Activated CD8-positive, alpha-beta T cell treated with anti-CD3 and anti-CD28 coated beads for 36 hours (primary cell): ENCODE results near the gene ST6GALNAC5. TPM values are rescaled to one million over a fixed set of nuclear protein-coding genes. Genes with fewer than 3 reads are reported as not detected.

Source experiments
- ATAC-seq: fragments of 200-7000 bp; cut with Tn5 transposase; one replicate; pipeline ENCODE4 v1.10.0; 2021; ENCODE audit warnings: mild to moderate bottlenecking, moderate library complexity
- CTCF ChIA-PET: fragments of 350-600 bp; sonication (Branson Sonifier 250); formaldehyde crosslinking; loops from one replicate; lab custom pipeline; 2021; ENCODE audit warnings: antibody characterized with exemption; lab: Charles Lee
- POLR2A ChIA-PET: fragments of 350-600 bp; sonication (Branson Sonifier 250); formaldehyde crosslinking; loops from one replicate; lab custom pipeline; 2021; ENCODE audit warnings: antibody characterized with exemption; lab: Charles Lee
- DNase-seq: peaks from one replicate; pipeline ENCODE4 v3.0.0-alpha.2; 2020
- H3K27ac Mint-ChIP-seq: one replicate; pipeline ENCODE4 v1.8.0; 2021; ENCODE audit warnings: mild to moderate bottlenecking, mixed read lengths
- H3K27me3 Mint-ChIP-seq: one replicate; pipeline ENCODE4 v1.8.0; 2021; ENCODE audit warnings: mixed read lengths
- H3K36me3 Mint-ChIP-seq: one replicate; pipeline ENCODE4 v1.8.0; 2021; ENCODE audit warnings: low read depth, mixed read lengths
- H3K4me1 Mint-ChIP-seq: one replicate; pipeline ENCODE4 v1.8.0; 2021; ENCODE audit warnings: low read depth, mixed read lengths
- H3K4me3 Mint-ChIP-seq: one replicate; pipeline ENCODE4 v1.8.0; 2021; ENCODE audit warnings: mild to moderate bottlenecking, moderate library complexity, mixed read lengths
- H3K9me3 Mint-ChIP-seq: one replicate; pipeline ENCODE4 v1.8.0; 2021; ENCODE audit warnings: mixed read lengths
- intact Hi-C: fragments of 100-400 bp; cut with micrococcal nuclease; formaldehyde crosslinking; loops from one replicate; pipeline ENCODE4 v1.10.0; 2022
- total RNA-seq, 2 experiments: library from RNA; stranded (reverse); gene quantifications; one replicate each; pipeline ENCODE4 v1.2.3, GENCODE V29; 2021
- TF ChIP-seq, protein P1 (sequence below): fragments of 200-600 bp; IDR thresholded peaks from one replicate; pipeline ENCODE4 v1.8.0; 2022; ENCODE audit warnings: antibody characterized with exemption, mild to moderate bottlenecking

Gene ST6GALNAC5
- total RNA-seq, 2 experiments from 2014 or later: not detected

GRCh38 chr1:76993036-76993435 is 125.8 kb downstream of the ST6GALNAC5 start:
- Mint-ChIP-seq H3K27ac (no peak overlapping the region), H3K4me3 (no peak overlapping the region), H3K4me1 (no peaks in the 10 kb centered on the region), H3K36me3 (no peaks in the 10 kb centered on the region), H3K9me3 (no peaks in the 10 kb centered on the region), H3K27me3 (no peaks in the 10 kb centered on the region)
- CTCF ChIA-PET: no interaction called here
- ATAC-seq (no peak), DNase-seq (no peak)
- intact Hi-C loops: no loop called here
- TF ChIP-seq, protein P1, sequence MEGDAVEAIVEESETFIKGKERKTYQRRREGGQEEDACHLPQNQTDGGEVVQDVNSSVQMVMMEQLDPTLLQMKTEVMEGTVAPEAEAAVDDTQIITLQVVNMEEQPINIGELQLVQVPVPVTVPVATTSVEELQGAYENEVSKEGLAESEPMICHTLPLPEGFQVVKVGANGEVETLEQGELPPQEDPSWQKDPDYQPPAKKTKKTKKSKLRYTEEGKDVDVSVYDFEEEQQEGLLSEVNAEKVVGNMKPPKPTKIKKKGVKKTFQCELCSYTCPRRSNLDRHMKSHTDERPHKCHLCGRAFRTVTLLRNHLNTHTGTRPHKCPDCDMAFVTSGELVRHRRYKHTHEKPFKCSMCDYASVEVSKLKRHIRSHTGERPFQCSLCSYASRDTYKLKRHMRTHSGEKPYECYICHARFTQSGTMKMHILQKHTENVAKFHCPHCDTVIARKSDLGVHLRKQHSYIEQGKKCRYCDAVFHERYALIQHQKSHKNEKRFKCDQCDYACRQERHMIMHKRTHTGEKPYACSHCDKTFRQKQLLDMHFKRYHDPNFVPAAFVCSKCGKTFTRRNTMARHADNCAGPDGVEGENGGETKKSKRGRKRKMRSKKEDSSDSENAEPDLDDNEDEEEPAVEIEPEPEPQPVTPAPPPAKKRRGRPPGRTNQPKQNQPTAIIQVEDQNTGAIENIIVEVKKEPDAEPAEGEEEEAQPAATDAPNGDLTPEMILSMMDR: no peak
- POLR2A ChIA-PET: no interaction called here

- Mint-ChIP-seq H3K36me3 (no peaks in the 10 kb centered on the region), H3K27me3 (no peaks in the 10 kb centered on the region), H3K4me3 (no peak overlapping the region), H3K27ac (no peak overlapping the region), H3K9me3 (peaks cover 2% of the 10 kb centered on the region), H3K4me1 (no peaks in the 10 kb centered on the region)
- ATAC-seq (no peak), DNase-seq (no peak)
- ChIA-PET POLR2A (no interaction called here), CTCF (no interaction called here)
- TF ChIP-seq, protein P1: no peak
- intact Hi-C loops: no loop called here
Observed at GRCh38 chr1:76998582-76999223, 131.4 kb downstream of the ST6GALNAC5 start.

- no peaks in the 10 kb centered on the region for H3K27me3 Mint-ChIP-seq
- no peaks in the 10 kb centered on the region for H3K9me3 Mint-ChIP-seq
- POLR2A ChIA-PET: no interaction called here
- H3K36me3 Mint-ChIP-seq: no peaks in the 10 kb centered on the region
- TF ChIP-seq, protein P1: no peak
- H3K27ac Mint-ChIP-seq: no peak overlapping the region
- intact Hi-C loops: no loop called here
- no peak overlapping the region for H3K4me3 Mint-ChIP-seq
- DNase-seq (no peak), ATAC-seq (no peak)
- CTCF ChIA-PET: interaction anchor here (0.9 kb wide), 1 partner anchor 12 kb away, joined by 4 read pairs; no protein-coding TSS in a partner anchor
- H3K4me1 Mint-ChIP-seq: no peaks in the 10 kb centered on the region
Observed at GRCh38 chr1:77007675-77008074, 140.4 kb downstream of the ST6GALNAC5 start.

DNA sequence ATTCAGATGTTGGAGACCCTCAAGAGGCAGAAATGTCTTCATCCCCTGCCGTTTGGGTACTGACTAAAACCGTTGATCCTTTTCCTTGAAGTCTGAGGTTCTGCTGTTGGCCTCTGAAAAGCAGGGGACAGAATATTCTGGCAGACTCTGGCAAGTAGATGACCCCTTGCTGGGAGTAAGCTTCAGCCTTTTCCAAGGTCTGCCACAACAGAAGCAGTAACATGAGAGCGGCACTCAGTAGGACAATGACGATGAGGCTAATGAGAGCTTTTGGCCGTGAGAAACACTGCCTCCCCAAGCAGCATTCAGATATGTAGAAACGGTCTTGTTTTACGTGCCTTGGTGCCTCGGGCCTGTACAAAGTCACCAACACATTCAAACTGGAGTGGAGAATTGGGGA is 143.7 kb downstream of the ST6GALNAC5 start:
- DNase-seq: no peak
- ChIA-PET CTCF (interaction anchor here (1.1 kb wide), 1 partner anchor 9 kb away, joined by 3 read pairs; no protein-coding TSS in a partner anchor), POLR2A (no interaction called here)
- no peak overlapping the region for H3K27ac Mint-ChIP-seq
- H3K36me3 Mint-ChIP-seq: no peaks in the 10 kb centered on the region
- no peaks in the 10 kb centered on the region for H3K9me3 Mint-ChIP-seq
- no peaks in the 10 kb centered on the region for H3K4me1 Mint-ChIP-seq
- ATAC-seq: no peak
- TF ChIP-seq, protein P1: no peak
- no peaks in the 10 kb centered on the region for H3K27me3 Mint-ChIP-seq
- intact Hi-C loops: no loop called here
- H3K4me3 Mint-ChIP-seq: no peak overlapping the region

DNA sequence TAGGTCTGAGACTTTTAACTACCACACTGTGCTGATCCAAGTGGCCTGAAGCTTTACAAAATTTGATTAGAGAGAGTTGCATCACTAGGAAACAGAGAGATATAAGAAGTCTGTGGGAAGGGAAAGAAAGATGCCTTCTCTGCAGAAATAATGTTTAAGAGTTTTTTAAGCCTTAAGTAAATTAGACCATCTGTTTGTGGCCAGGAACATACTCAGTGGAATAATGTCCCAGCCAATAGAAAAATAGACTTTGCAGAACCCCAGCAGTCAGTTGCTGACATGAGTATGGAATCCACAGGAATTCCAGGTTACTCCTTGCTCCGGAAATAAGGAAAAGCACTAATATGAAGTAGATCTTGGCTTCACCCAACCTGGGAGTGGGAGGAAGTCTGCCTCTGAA is 144.8 kb downstream of the ST6GALNAC5 start:
- intact Hi-C loops: no loop called here
- H3K4me3 Mint-ChIP-seq: no peak overlapping the region
- no peaks in the 10 kb centered on the region for H3K27me3 Mint-ChIP-seq
- H3K4me1 Mint-ChIP-seq: no peaks in the 10 kb centered on the region
- no peak overlapping the region for H3K27ac Mint-ChIP-seq
- CTCF ChIA-PET: no interaction called here
- DNase-seq (no peak), ATAC-seq (no peak)
- H3K9me3 Mint-ChIP-seq: no peaks in the 10 kb centered on the region
- POLR2A ChIA-PET: no interaction called here
- TF ChIP-seq, protein P1: no peak
- no peaks in the 10 kb centered on the region for H3K36me3 Mint-ChIP-seq
